Natural killer cell (primary cell): ENCODE data around the gene CEP135. TPM values are rescaled to one million over a fixed set of nuclear protein-coding genes. Genes with fewer than 3 reads are reported as not detected.

ENCODE experiments used
- ATAC-seq, 3 donors: fragments of 150-1000 bp in 2 of 3; fragments of 200-7000 bp in 1 of 3; cut with Tn5 transposase; 1 replicate in 1 of 3; 2 replicates in 2 of 3; pipeline ENCODE4 v1.10.0; 2021; ENCODE audit warnings: mild to moderate bottlenecking in 2 of 3, moderate library complexity in 2 of 3
- DNase-seq, 2 donors: peaks; one replicate each; pipeline versions ENCODE4 v3.0.0 to v3.0.0-alpha.2; 2013 to 2021; ENCODE audit warnings: mixed read lengths in 1 of 2
- H3K27ac ChIP-seq: one replicate; pipeline ENCODE4 v1.5.1; 2013; ENCODE audit warnings: mild to moderate bottlenecking, low read length
- H3K27me3 ChIP-seq: one replicate; pipeline ENCODE4 v1.6.1; 2013; ENCODE audit warnings: low read length; ENCODE audit not compliant: control insufficient read depth, insufficient read depth
- H3K36me3 ChIP-seq: one replicate; pipeline ENCODE4 v1.6.1; 2013; ENCODE audit warnings: low read length; ENCODE audit not compliant: control insufficient read depth, insufficient read depth
- H3K4me1 ChIP-seq: one replicate; pipeline ENCODE4 v1.6.1; 2013; ENCODE audit warnings: low read length; ENCODE audit not compliant: control insufficient read depth, insufficient read depth
- H3K4me3 ChIP-seq: one replicate; pipeline ENCODE4 v1.5.1; 2013; ENCODE audit warnings: low read length
- H3K9me3 ChIP-seq: one replicate; pipeline ENCODE4 v1.6.1; 2013; ENCODE audit warnings: low read length; ENCODE audit not compliant: control insufficient read depth, insufficient read depth
- H3K27ac Mint-ChIP-seq, 2 donors: one replicate each; pipeline ENCODE4 v1.8.0; 2022; ENCODE audit warnings: mild to moderate bottlenecking in 2 of 2, mixed read lengths in 2 of 2, moderate library complexity in 1 of 2
- H3K27me3 Mint-ChIP-seq, 2 donors: one replicate each; pipeline ENCODE4 v1.8.0; 2022; ENCODE audit warnings: low read depth in 2 of 2, mixed read lengths in 2 of 2
- H3K36me3 Mint-ChIP-seq: one replicate; pipeline ENCODE4 v1.8.0; 2022; ENCODE audit warnings: mixed read lengths
- H3K4me1 Mint-ChIP-seq, 2 donors: one replicate each; pipeline ENCODE4 v1.8.0; 2022; ENCODE audit warnings: mixed read lengths in 2 of 2
- H3K4me3 Mint-ChIP-seq: one replicate; pipeline ENCODE4 v1.8.0; 2022; ENCODE audit warnings: mild to moderate bottlenecking, moderate library complexity, mixed read lengths
- H3K9me3 Mint-ChIP-seq, 2 donors: one replicate each; pipeline ENCODE4 v1.8.0; 2022; ENCODE audit warnings: mixed read lengths in 2 of 2
- WGBS: methylation state at CpG from one replicate; pipeline ENCODE4 v1.1.7; 2013; ENCODE audit warnings: missing lambda C conversion rate; ENCODE audit not compliant: insufficient coverage; 5-methylcytosine and 5-hydroxymethylcytosine counted together
- intact Hi-C: fragments of 100-400 bp; cut with micrococcal nuclease; formaldehyde crosslinking; loops from one replicate; pipeline ENCODE4 v1.14.2; 2022
- total RNA-seq, 4 donors: library from RNA; stranded (reverse); fragments of 120-200 nt in 1 of 4; gene quantifications; one replicate each; pipeline versions ENCODE4 v1.2.3 to v1.2.4, GENCODE V29; 2013 to 2022
- TF ChIP-seq, protein P1 (sequence below): fragments of 200-600 bp; IDR thresholded peaks from one replicate; pipeline ENCODE4 v1.8.0; 2022; ENCODE audit warnings: antibody characterized with exemption

The CEP135 gene
- total RNA-seq, 3 donors from 2014 or later (not counting 1 experiment from before 2014, with no cell fraction given) = 18.7 to 24.4 (median 19.9) TPM

- no peak overlapping the region for H3K4me3 Mint-ChIP-seq
- H3K27ac Mint-ChIP-seq = no peak overlapping the region
- no peak overlapping the region for H3K27ac ChIP-seq
- DNase-seq = no peak
- no peaks in the 10 kb centered on the region for H3K36me3 ChIP-seq
- no peak overlapping the region for H3K4me3 ChIP-seq
- no peaks in the 10 kb centered on the region for H3K9me3 Mint-ChIP-seq
- ATAC-seq = no peak
- no peaks in the 10 kb centered on the region for H3K27me3 ChIP-seq
- no peaks in the 10 kb centered on the region for H3K36me3 Mint-ChIP-seq
- intact Hi-C loops = no loop called here
- no peaks in the 10 kb centered on the region for H3K9me3 ChIP-seq
- H3K27me3 Mint-ChIP-seq = no peaks in the 10 kb centered on the region
- TF ChIP-seq, protein P1, sequence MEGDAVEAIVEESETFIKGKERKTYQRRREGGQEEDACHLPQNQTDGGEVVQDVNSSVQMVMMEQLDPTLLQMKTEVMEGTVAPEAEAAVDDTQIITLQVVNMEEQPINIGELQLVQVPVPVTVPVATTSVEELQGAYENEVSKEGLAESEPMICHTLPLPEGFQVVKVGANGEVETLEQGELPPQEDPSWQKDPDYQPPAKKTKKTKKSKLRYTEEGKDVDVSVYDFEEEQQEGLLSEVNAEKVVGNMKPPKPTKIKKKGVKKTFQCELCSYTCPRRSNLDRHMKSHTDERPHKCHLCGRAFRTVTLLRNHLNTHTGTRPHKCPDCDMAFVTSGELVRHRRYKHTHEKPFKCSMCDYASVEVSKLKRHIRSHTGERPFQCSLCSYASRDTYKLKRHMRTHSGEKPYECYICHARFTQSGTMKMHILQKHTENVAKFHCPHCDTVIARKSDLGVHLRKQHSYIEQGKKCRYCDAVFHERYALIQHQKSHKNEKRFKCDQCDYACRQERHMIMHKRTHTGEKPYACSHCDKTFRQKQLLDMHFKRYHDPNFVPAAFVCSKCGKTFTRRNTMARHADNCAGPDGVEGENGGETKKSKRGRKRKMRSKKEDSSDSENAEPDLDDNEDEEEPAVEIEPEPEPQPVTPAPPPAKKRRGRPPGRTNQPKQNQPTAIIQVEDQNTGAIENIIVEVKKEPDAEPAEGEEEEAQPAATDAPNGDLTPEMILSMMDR = no peak
- H3K4me1 Mint-ChIP-seq = no peaks in the 10 kb centered on the region
- H3K4me1 ChIP-seq = no peaks in the 10 kb centered on the region
- WGBS = 88% methylated on average over 4 of the region's 4 CpGs
Measured at GRCh38 chr4:56080384-56080783, 131.6 kb downstream of the CEP135 start.

- H3K36me3 ChIP-seq = no peaks in the 10 kb centered on the region
- H3K27ac ChIP-seq = no peak overlapping the region
- H3K27me3 Mint-ChIP-seq = no peaks in the 10 kb centered on the region
- intact Hi-C loops = no loop called here
- H3K27ac Mint-ChIP-seq = no peak overlapping the region
- no peaks in the 10 kb centered on the region for H3K27me3 ChIP-seq
- H3K36me3 Mint-ChIP-seq = no peaks in the 10 kb centered on the region
- no peak for ATAC-seq
- H3K9me3 ChIP-seq = no peaks in the 10 kb centered on the region
- no peaks in the 10 kb centered on the region for H3K4me1 Mint-ChIP-seq
- DNase-seq = no peak
- no peak overlapping the region for H3K4me3 Mint-ChIP-seq
- H3K4me1 ChIP-seq = no peaks in the 10 kb centered on the region
- H3K4me3 ChIP-seq = no peak overlapping the region
- no peaks in the 10 kb centered on the region for H3K9me3 Mint-ChIP-seq
- TF ChIP-seq, protein P1 = no peak
Measured at GRCh38 chr4:56082829-56083228, 134.1 kb downstream of the CEP135 start.

Other genes starting within 250 kb of the CEP135 start
- gene EXOC1L, start 129.2 kb upstream of the CEP135 start, total RNA-seq = not detected
- gene EXOC1, start 95.3 kb upstream of the CEP135 start, total RNA-seq = 10 to 100 TPM; 16.3 to 25.8 (median 20.9) TPM